Liver (tissue), 9 donors: Measurements from ENCODE around the gene NT5C2. TPM values are rescaled to one million over a fixed set of nuclear protein-coding genes. Genes with fewer than 3 reads are reported as not detected.

ENCODE experiments used
- DNase-seq: peaks from one replicate; pipeline ENCODE4 v3.0.0-alpha.2; 2017; ENCODE audit warnings: low spot score
- H3K27ac ChIP-seq, 2 donors: one replicate each; pipeline ENCODE4 v1.7.0; 2013; ENCODE audit warnings: inconsistent platforms in 2 of 2, low read length in 2 of 2, control low read depth in 1 of 2, low read depth in 1 of 2, mild to moderate bottlenecking in 1 of 2
- H3K27me3 ChIP-seq, 4 donors: one replicate each; pipeline versions ENCODE4 v1.6.1 to v1.7.0; 2013; ENCODE audit warnings: low read length in 3 of 4, inconsistent platforms in 1 of 4, mild to moderate bottlenecking in 1 of 4, moderate library complexity in 1 of 4; ENCODE audit not compliant: control insufficient read depth in 4 of 4, insufficient read depth in 4 of 4
- H3K36me3 ChIP-seq, 4 donors: one replicate each; pipeline versions ENCODE4 v1.6.1 to v1.7.0; 2013; ENCODE audit warnings: low read length in 3 of 4, mild to moderate bottlenecking in 3 of 4, low read depth in 1 of 4, moderate library complexity in 1 of 4; ENCODE audit not compliant: control insufficient read depth in 4 of 4, insufficient read depth in 3 of 4
- H3K4me1 ChIP-seq, 4 donors: one replicate each; pipeline versions ENCODE4 v1.6.1 to v1.7.0; 2013; ENCODE audit warnings: low read length in 3 of 4, mild to moderate bottlenecking in 3 of 4, moderate library complexity in 1 of 4; ENCODE audit not compliant: control insufficient read depth in 4 of 4, insufficient read depth in 4 of 4
- H3K4me3 ChIP-seq, 3 donors: one replicate each; pipeline versions ENCODE4 v1.6.1 to v1.7.0; 2013; ENCODE audit warnings: low read length in 3 of 3, control low read depth in 1 of 3, low read depth in 1 of 3, mild to moderate bottlenecking in 1 of 3
- H3K9ac ChIP-seq, 2 donors: one replicate each; pipeline ENCODE4 v1.7.0; 2013; ENCODE audit warnings: low read length in 2 of 2, mild to moderate bottlenecking in 2 of 2, moderate library complexity in 2 of 2, control low read depth in 1 of 2, low read depth in 1 of 2
- H3K9me3 ChIP-seq, 4 donors: one replicate each; pipeline versions ENCODE4 v1.6.1 to v1.7.0; 2013; ENCODE audit warnings: low read length in 3 of 4; ENCODE audit not compliant: control insufficient read depth in 4 of 4
- ATF3 ChIP-seq: IDR thresholded peaks from 2 replicates; pipeline ENCODE4 v1.6.1; 2016; ENCODE audit warnings: antibody characterized with exemption
- CTCF ChIP-seq: fragments of 150-350 bp; IDR thresholded peaks from 2 replicates; pipeline ENCODE4 v1.5.1; 2017; ENCODE audit warnings: improper control_type of control experiment, low read depth, low read length; ENCODE audit not compliant: missing input control
- EGR1 ChIP-seq, 2 donors: IDR thresholded peaks; 2 replicates each; pipeline ENCODE4 v1.6.1; 2016 to 2018; ENCODE audit warnings: antibody characterized with exemption in 2 of 2, low read depth in 2 of 2
- FOXA2 ChIP-seq: IDR thresholded peaks from 2 replicates; pipeline ENCODE4 v1.6.1; 2016; ENCODE audit warnings: antibody characterized with exemption
- GABPA ChIP-seq, 2 donors: IDR thresholded peaks in 1 of 2; conservative IDR thresholded peaks in 1 of 2; 2 replicates each; pipeline ENCODE4 v1.6.1; 2016; ENCODE audit warnings: antibody characterized with exemption in 2 of 2, mild to moderate bottlenecking in 1 of 2, moderate library complexity in 1 of 2
- HNF4A ChIP-seq, 2 donors: conservative IDR thresholded peaks; 2 replicates each; pipeline ENCODE4 v1.6.1; 2016; ENCODE audit warnings: antibody characterized with exemption in 2 of 2, mild to moderate bottlenecking in 2 of 2
- HNF4G ChIP-seq: IDR thresholded peaks from 2 replicates; pipeline ENCODE4 v1.6.1; 2016; ENCODE audit warnings: antibody characterized with exemption
- MAX ChIP-seq: IDR thresholded peaks from 2 replicates; pipeline ENCODE4 v1.6.1; 2016; ENCODE audit warnings: antibody characterized with exemption
- RAD21 ChIP-seq, 2 donors: IDR thresholded peaks; 2 replicates each; pipeline ENCODE4 v1.6.1; 2016; ENCODE audit warnings: antibody characterized with exemption in 2 of 2, mild to moderate bottlenecking in 2 of 2
- REST ChIP-seq: IDR thresholded peaks from 2 replicates; pipeline ENCODE4 v1.6.1; 2016; ENCODE audit warnings: antibody characterized with exemption, mild to moderate bottlenecking
- RXRA ChIP-seq, 2 donors: IDR thresholded peaks; 2 replicates each; pipeline ENCODE4 v1.6.1; 2017 to 2018; ENCODE audit warnings: antibody characterized with exemption in 2 of 2, mild to moderate bottlenecking in 1 of 2
- SP1 ChIP-seq: IDR thresholded peaks from 2 replicates; pipeline ENCODE4 v1.6.1; 2018; ENCODE audit warnings: antibody characterized with exemption, mild to moderate bottlenecking
- TAF1 ChIP-seq: conservative IDR thresholded peaks from 2 replicates; pipeline ENCODE4 v1.6.1; 2016; ENCODE audit warnings: antibody characterized with exemption, mild to moderate bottlenecking
- YY1 ChIP-seq: IDR thresholded peaks from 2 replicates; pipeline ENCODE4 v1.6.1; 2016; ENCODE audit warnings: antibody characterized with exemption, mild to moderate bottlenecking
- WGBS: extraction: QIAGEN DNeasy Blood & Tissue Kit; methylation state at CpG from one replicate; pipeline ENCODE4 v1.1.7; 2013; 5-methylcytosine and 5-hydroxymethylcytosine counted together
- polyA plus RNA-seq, 2 donors: library from polyadenylated mRNA; stranded (reverse) in 1 of 2; unstranded in 1 of 2; fragments of 200-250 nt in 1 of 2; fragments of >200 nt in 1 of 2; fragmentation: Nextera tagmentation in 1 of 2; extraction: Ambion mirVana in 1 of 2; gene quantifications; one replicate each; pipeline versions ENCODE4 v1.2.1 to v1.2.3, GENCODE V29; 2013 to 2015
- total RNA-seq, 2 donors: library from RNA; depleted of rRNA; stranded (reverse); fragments of >200 nt; gene quantifications; one replicate each; pipeline ENCODE4 v1.2.3, GENCODE V29; 2014
- donor health status: healthy.
- donor health status: healthy.
- donor health status: healthy.
- donor health status: healthy.
- donor health status: healthy.

The NT5C2 gene
- total and polyA plus RNA-seq, 4 donors: 14.4 to 65.3 (median 33.0) TPM

GRCh38 chr10:103040418-103040817 is 152.7 kb downstream of the NT5C2 start:
- no peaks in the 10 kb centered on the region for H3K4me1 ChIP-seq
- H3K27ac ChIP-seq: no peak overlapping the region
- no peaks in the 10 kb centered on the region for H3K9me3 ChIP-seq
- DNase-seq: no peak
- no peaks in the 10 kb centered on the region for H3K36me3 ChIP-seq
- no peak overlapping the region for H3K9ac ChIP-seq
- H3K27me3 ChIP-seq: no peaks in the 10 kb centered on the region
- no peak overlapping the region for H3K4me3 ChIP-seq
- 91% methylated on average over 4 of the region's 4 CpGs for WGBS
- no peak for TF ChIP-seq GABPA (IDR thresholded peaks at IDR 0.05 in 1 of 2, conservative IDR thresholded peaks at IDR 0.05 in 1 of 2)
- no peak for TF ChIP-seq TAF1
- no peak for TF ChIP-seq MAX
- TF ChIP-seq ATF3: no peak
- TF ChIP-seq SP1: no peak
- no peak for TF ChIP-seq YY1
- no peak for TF ChIP-seq HNF4G
- TF ChIP-seq HNF4A (conservative IDR thresholded peaks at IDR 0.05): no peak
- TF ChIP-seq RXRA (IDR thresholded peaks at IDR 0.05): no peak

- no peak overlapping the region for H3K27ac ChIP-seq
- no peaks in the 10 kb centered on the region for H3K4me1 ChIP-seq
- no peak overlapping the region for H3K9ac ChIP-seq
- H3K36me3 ChIP-seq: no peaks in the 10 kb centered on the region
- no peak for TF ChIP-seq CTCF
- no peak for TF ChIP-seq REST
- no peak for TF ChIP-seq RAD21 (IDR thresholded peaks at IDR 0.05)
- TF ChIP-seq YY1: no peak
- no peak for TF ChIP-seq GABPA (IDR thresholded peaks at IDR 0.05 in 1 of 2, conservative IDR thresholded peaks at IDR 0.05 in 1 of 2)
- TF ChIP-seq TAF1: no peak
- TF ChIP-seq FOXA2: no peak
- TF ChIP-seq SP1: no peak
- no peak for TF ChIP-seq EGR1 (IDR thresholded peaks at IDR 0.05; ENCODE audit: low read depth in 2 of 2)
- H3K27me3 ChIP-seq: no peaks in the 10 kb centered on the region
- WGBS: 91% methylated on average over 2 of the region's 2 CpGs
- DNase-seq: no peak
- no peak overlapping the region for H3K4me3 ChIP-seq
- no peaks in the 10 kb centered on the region for H3K9me3 ChIP-seq
Measured at GRCh38 chr10:103038570-103038969, 154.5 kb downstream of the NT5C2 start.

Other genes with a start within 250 kb of the NT5C2 start
- not detected for gene RPEL1, start 52.6 kb upstream of the NT5C2 start, total RNA-seq
- gene RPEL1, start 52.6 kb upstream of the NT5C2 start, polyA plus RNA-seq: not detected
- gene INA, start 83.9 kb upstream of the NT5C2 start, total RNA-seq: not detected
- not detected for gene INA, start 83.9 kb upstream of the NT5C2 start, polyA plus RNA-seq
- 1 to 10 TPM; 6.0 to 6.4 TPM for gene PCGF6, start 157.9 kb upstream of the NT5C2 start, total RNA-seq
- 1 to 10 TPM; 5.3 to 8.0 TPM for gene PCGF6, start 157.9 kb upstream of the NT5C2 start, polyA plus RNA-seq
- 1 to 10 TPM; 3.7 to 5.6 TPM for gene TAF5, start 174.7 kb upstream of the NT5C2 start, total RNA-seq
- gene TAF5, start 174.7 kb upstream of the NT5C2 start, polyA plus RNA-seq: 1 to 10 TPM in 1 of 2 donors, under 1 TPM in 1; 0.90 to 1.4 TPM
- gene ATP5MK, start 203.2 kb upstream of the NT5C2 start, total RNA-seq: 100 to 1,000 TPM in 1 of 2 donors, 10 to 100 TPM in 1; 74.7 to 190 TPM
- 100 to 1,000 TPM; 306 to 632 TPM for gene ATP5MK, start 203.2 kb upstream of the NT5C2 start, polyA plus RNA-seq
- 10 to 100 TPM; 11.1 to 20.9 TPM for gene PDCD11, start 203.4 kb upstream of the NT5C2 start, total RNA-seq
- gene PDCD11, start 203.4 kb upstream of the NT5C2 start, polyA plus RNA-seq: 1 to 10 TPM; 8.3 to 8.5 TPM